GM12878 (cell line): ENCODE data around the gene POU2F1. TPM values are rescaled to one million over a fixed set of nuclear protein-coding genes. Genes with fewer than 3 reads are reported as not detected.

Experiments
- ATAC-seq: fragments of 200-7000 bp; cut with Tn5 transposase; 3 replicates; pipeline ENCODE4 v1.9.1; 2020; ENCODE audit warnings: mild to moderate bottlenecking, moderate library complexity
- BruUV-seq: library from RNA; stranded (reverse); fragments of 400-500 nt; replicated peaks from 2 replicates; lab custom pipeline; 2021; lab: Mats Ljungman, UMichigan
- CTCF ChIA-PET: fragments of 300-600 bp; sonication (Branson Sonifier 250); formaldehyde crosslinking; extraction: SDS; loops from one replicate; lab custom pipeline; 2021; ENCODE audit warnings: inconsistent platforms; lab: Yijun Ruan, JAX
- POLR2A ChIA-PET: fragments of 350-600 bp; formaldehyde crosslinking; extraction: SDS; loops from one replicate; lab custom pipeline; 2021; ENCODE audit warnings: inconsistent platforms; lab: Charles Lee
- RAD21 ChIA-PET: fragments of 300-600 bp; sonication (Branson Sonifier 250); formaldehyde crosslinking; loops from one replicate; lab custom pipeline; 2023; ENCODE audit warnings: antibody characterized with exemption; ENCODE audit not compliant: unreplicated experiment; lab: Charles Lee
- SMC1A ChIA-PET: fragments of 300-600 bp; sonication (Branson Sonifier 250); formaldehyde crosslinking; loops from one replicate; lab custom pipeline; 2023; ENCODE audit not compliant: unreplicated experiment, uncharacterized antibody; lab: Charles Lee
- DNase-seq: peaks from one replicate; pipeline ENCODE4 v3.0.0-alpha.2; 2011; ENCODE audit warnings: low read depth, low spot score
- FAIRE-seq: peaks from 3 replicates; lab custom pipeline; 2011; peaks lifted over from hg19 to GRCh38; lab: Jason Lieb, UNC
- H2AFZ ChIP-seq: 2 replicates; pipeline ENCODE4 v1.6.0; 2011; ENCODE audit warnings: low read depth, low read length, control low read depth; ENCODE audit not compliant: control insufficient read depth
- H3K27ac ChIP-seq: 2 replicates; pipeline ENCODE4 v1.5.1; 2011; ENCODE audit warnings: control low read depth; ENCODE audit not compliant: control insufficient read depth, insufficient read depth
- H3K27me3 ChIP-seq, 2 experiments: replicated peaks in 1 of 2; 2 replicates each; pipeline versions ENCODE4 v1.6.0 to v1.6.1; 2011; ENCODE audit warnings: low read length in 1 of 2; ENCODE audit not compliant: control insufficient read depth in 2 of 2, insufficient read depth in 2 of 2
- H3K36me3 ChIP-seq, 2 experiments: 2 replicates each; pipeline ENCODE4 v1.5.1; 2011; ENCODE audit warnings: low read length in 1 of 2; ENCODE audit not compliant: control insufficient read depth in 2 of 2, insufficient read depth in 2 of 2
- H3K4me1 ChIP-seq: 2 replicates; pipeline ENCODE4 v1.6.1; 2011; ENCODE audit warnings: mild to moderate bottlenecking, low read length, moderate library complexity, mixed read lengths; ENCODE audit not compliant: control insufficient read depth, insufficient read depth
- H3K4me2 ChIP-seq: 2 replicates; pipeline ENCODE4 v1.6.0; 2011; ENCODE audit warnings: control low read depth; ENCODE audit not compliant: control insufficient read depth, insufficient read depth
- H3K4me3 ChIP-seq: fragments of 200-600 bp; sonication (generic); 2 replicates; pipeline ENCODE4 v1.5.1; 2016
- H3K79me2 ChIP-seq: 2 replicates; pipeline ENCODE4 v1.6.0; 2011; ENCODE audit warnings: low read length; ENCODE audit not compliant: control insufficient read depth, insufficient read depth
- H3K9ac ChIP-seq: 2 replicates; pipeline ENCODE4 v1.8.0; 2011; ENCODE audit warnings: low read length, control low read depth, mixed read lengths; ENCODE audit not compliant: control insufficient read depth, insufficient read depth
- H3K9me3 ChIP-seq: replicated peaks from 3 replicates; pipeline ENCODE4 v1.5.1; 2011; ENCODE audit warnings: mild to moderate bottlenecking, low read length; ENCODE audit not compliant: control insufficient read depth, insufficient read depth
- H4K20me1 ChIP-seq: 2 replicates; pipeline ENCODE4 v1.6.0; 2011; ENCODE audit not compliant: control insufficient read depth, insufficient read depth
- ASH2L ChIP-seq: fragments of 300-600, 200-600 bp; sonication (generic); IDR thresholded peaks from 2 replicates; pipeline ENCODE4 v1.6.1; 2017; ENCODE audit warnings: low read depth, mild to moderate bottlenecking, borderline replicate concordance
- ATF3 ChIP-seq: IDR thresholded peaks from 2 replicates; pipeline ENCODE4 v1.6.1; 2011; ENCODE audit warnings: low read depth, mild to moderate bottlenecking, low read length, moderate library complexity, borderline replicate concordance; ENCODE audit errors: extremely low read depth
- BHLHE40 ChIP-seq, 2 experiments: fragments of 450-650 bp in 1 of 2; IDR thresholded peaks; 2 replicates each; pipeline ENCODE4 v1.6.1; 2011 to 2017; ENCODE audit warnings: low read depth in 2 of 2, borderline replicate concordance in 1 of 2, improper control_type of control experiment in 1 of 2, low read length in 1 of 2, mild to moderate bottlenecking in 1 of 2
- CHD4 ChIP-seq: fragments of 200-600 bp; sonication (generic); IDR thresholded peaks from 2 replicates; pipeline ENCODE4 v1.6.1; 2016; ENCODE audit warnings: mild to moderate bottlenecking
- ETV6 ChIP-seq, 2 experiments: fragments of 450-650 bp in 1 of 2; IDR thresholded peaks in 1 of 2; conservative IDR thresholded peaks in 1 of 2; 2 replicates each; pipeline ENCODE4 v1.6.1; 2014; ENCODE audit warnings: antibody characterized with exemption in 1 of 2, borderline replicate concordance in 1 of 2, low read depth in 1 of 2, mild to moderate bottlenecking in 1 of 2, moderate library complexity in 1 of 2
- HCFC1 ChIP-seq: fragments of 150-350 bp; IDR thresholded peaks from 2 replicates; pipeline ENCODE4 v1.6.1; 2014; ENCODE audit warnings: low read length
- KAT2A ChIP-seq: conservative IDR thresholded peaks from 2 replicates; pipeline ENCODE4 v1.6.1; 2011; ENCODE audit warnings: low read depth, low read length; ENCODE audit not compliant: control insufficient read depth
- MYC ChIP-seq: IDR thresholded peaks from 2 replicates; pipeline ENCODE4 v1.6.1; 2011; ENCODE audit warnings: mild to moderate bottlenecking, low read length, moderate library complexity, inconsistent platforms; ENCODE audit not compliant: insufficient read depth, insufficient replicate concordance, insufficient read length, severe bottlenecking
- NR2C1 ChIP-seq: fragments of 450-650 bp; IDR thresholded peaks from 2 replicates; pipeline ENCODE4 v1.6.1; 2017; ENCODE audit warnings: antibody characterized with exemption, mild to moderate bottlenecking, moderate library complexity
- NR2F1 ChIP-seq: fragments of 450-650 bp; conservative IDR thresholded peaks from 2 replicates; pipeline ENCODE4 v1.6.1; 2017; ENCODE audit warnings: mild to moderate bottlenecking
- POLR2AphosphoS5 ChIP-seq: IDR thresholded peaks from 2 replicates; pipeline ENCODE4 v1.6.1; 2011; ENCODE audit warnings: mild to moderate bottlenecking, low read length, inconsistent platforms
- SMARCA5 ChIP-seq: fragments of 450-650 bp; IDR thresholded peaks from 2 replicates; pipeline ENCODE4 v1.6.1; 2017; ENCODE audit warnings: mild to moderate bottlenecking
- SPI1 ChIP-seq: IDR thresholded peaks from 2 replicates; pipeline ENCODE4 v1.6.1; 2011; ENCODE audit warnings: low read depth, mild to moderate bottlenecking, low read length, moderate library complexity, borderline replicate concordance; ENCODE audit not compliant: insufficient read depth
- USF2 ChIP-seq: IDR thresholded peaks from 2 replicates; pipeline ENCODE4 v1.6.1; 2011; ENCODE audit warnings: low read depth, low read length, improper control_type of control experiment, borderline replicate concordance
- ZBTB11 ChIP-seq: fragments of 450-650 bp; formaldehyde crosslinking; IDR thresholded peaks from 2 replicates; pipeline ENCODE4 v1.5.0; 2022; ENCODE audit warnings: mild to moderate bottlenecking, missing genetic modification characterization
- ZNF384 ChIP-seq: IDR thresholded peaks from 2 replicates; pipeline ENCODE4 v1.6.1; 2012; ENCODE audit warnings: low read depth, mild to moderate bottlenecking, low read length, improper control_type of control experiment, borderline replicate concordance
- WGBS: methylation state at CpG from one replicate; pipeline ENCODE4 v1.1.6; 2016; ENCODE audit warnings: low lambda C conversion rate; ENCODE audit not compliant: insufficient replicate concordance, insufficient coverage; ENCODE audit errors: missing lambda C conversion rate; 5-methylcytosine and 5-hydroxymethylcytosine counted together
- in situ Hi-C: fragments of 300-500 bp; cut with MboI; formaldehyde crosslinking; loops from 9 replicates; pipeline ENCODE4 v1.14.3; 2018; ENCODE audit warnings: mixed read lengths
- intact Hi-C: fragments of 100-400 bp; cut with micrococcal nuclease; formaldehyde crosslinking; loops from one replicate; pipeline ENCODE4 v1.14.2; 2022; ENCODE audit not compliant: unreplicated experiment
- polyA plus RNA-seq, 11 experiments: library from polyadenylated mRNA; depleted of rRNA in 4 of 11; unstranded in 6 of 11; stranded (reverse) in 5 of 11; fragments of >200 nt; fragmentation: Nextera tagmentation in 4 of 11; fragmentation: Illumina TruSeq in 1 of 11; extraction: Ambion mirVana in 4 of 11; extraction: Trizol in 1 of 11; gene quantifications; 1 replicate in 1 of 11; 2 replicates in 10 of 11; pipeline versions ENCODE4 v1.2.1 to v1.2.3, GENCODE V29; 2011 to 2016; ENCODE audit warnings: inconsistent platforms in 2 of 11, missing spikeins in 2 of 11, low read depth in 1 of 11
- total RNA-seq, 4 experiments: library from RNA; depleted of rRNA in 3 of 4; stranded (reverse); fragments of >200 nt in 3 of 4; fragmentation: Illumina TruSeq in 1 of 4; extraction: Trizol in 1 of 4; gene quantifications; 2 replicates each; pipeline versions ENCODE4 v1.2.1 to v1.2.3, GENCODE V29; 2013 to 2021

Gene POU2F1
- total and polyA plus RNA-seq, 10 of the 15 experiments (the other 5 are each of a cell fraction or from before 2014, with no cell fraction given), result 2.5 to 21.7 (median 12.5) TPM

- TF ChIP-seq POLR2AphosphoS5 (no peak), ETV6 (conservative IDR thresholded peaks at IDR 0.05 in 1 of 2, IDR thresholded peaks at IDR 0.05 in 1 of 2; ENCODE audit: borderline replicate concordance in 1 of 2, low read depth in 1 of 2) (no peak), ASH2L (no peak), SMARCA5 (no peak), ZNF384 (no peak)
Observed at GRCh38 chr1:167423684-167424619, 203.3 kb downstream of the POU2F1 start (continued).

GRCh38 chr1:167425482-167425881, 204.8 kb downstream of the POU2F1 start:
- in situ Hi-C loops (no loop called here), intact Hi-C loops (no loop called here)
- H2AFZ ChIP-seq, result no peak overlapping the region
- no peak for DNase-seq
- CTCF ChIA-PET, result interaction anchor here (0.8 to 3.4 kb wide), 4 partner anchors 16 to 366 kb away, joined by 3 to 13 read pairs (median 6); no protein-coding TSS in a partner anchor
- peaks cover 9% of the 10 kb centered on the region for H3K4me1 ChIP-seq
- H3K27ac ChIP-seq, result no peak overlapping the region
- SMC1A ChIA-PET, result interaction anchor here (1.0 to 1.4 kb wide), 2 partner anchors 13 to 109 kb away, joined by 3 read pairs; no protein-coding TSS in a partner anchor
- 100% methylated on average over 7 of the region's 7 CpGs for WGBS
- POLR2A ChIA-PET, result no interaction called here
- no peak for FAIRE-seq
- no peak for ATAC-seq
- RAD21 ChIA-PET, result interaction anchor here (0.6 kb wide), 1 partner anchor 13 kb away, joined by 3 read pairs; no protein-coding TSS in a partner anchor
- H4K20me1 ChIP-seq, result no peaks in the 10 kb centered on the region
- H3K36me3 ChIP-seq, result peaks cover 0 to 5% of the 10 kb centered on the region in 2 experiments; a peak in 3 of 4 replicates
- no peak overlapping the region for H3K4me3 ChIP-seq
- no TSS peak for BruUV-seq
- no peaks in the 10 kb centered on the region for H3K9me3 ChIP-seq
- no peak overlapping the region for H3K9ac ChIP-seq
- H3K79me2 ChIP-seq, result no peaks in the 10 kb centered on the region
- no peak overlapping the region for H3K4me2 ChIP-seq
- no peaks in the 10 kb centered on the region for H3K27me3 ChIP-seq
- TF ChIP-seq BHLHE40 (IDR thresholded peaks at IDR 0.05; ENCODE audit: borderline replicate concordance in 1 of 2, low read depth in 2 of 2, low read length in 1 of 2) (no peak), KAT2A (no peak), MYC (no peak), USF2 (no peak), SPI1 (no peak), ATF3 (no peak), NR2C1 (no peak), HCFC1 (no peak), CHD4 (no peak), ZBTB11 (no peak), NR2F1 (no peak), POLR2AphosphoS5 (no peak)
